NCI-H748 (cell line): Measurements from ENCODE around the gene SMOC2.
"Not testable (repeated sequence)": the region's sequence is repeated elsewhere in the genome, so short reads cannot be mapped to it uniquely, and the experiment has no call there.

Source experiments
- DNase-seq: peaks from one replicate; lab custom pipeline; 2025; ENCODE audit not compliant: unreplicated experiment; lab: John Stamatoyannopoulos, UW

The SMOC2 gene

GRCh38 chr6:168537540-168537884 lies 96.5 kb downstream of the SMOC2 start:
- DNase-seq, result no peak

- not testable (repeated sequence) for DNase-seq
Measured at GRCh38 chr6:168538188-168538891, 97.4 kb downstream of the SMOC2 start.

GRCh38 chr6:168538892-168539811 lies 98.2 kb downstream of the SMOC2 start:
- no peak for DNase-seq

GRCh38 chr6:168540713-168541291 lies 99.8 kb downstream of the SMOC2 start:
- DNase-seq, result no peak

- no peak for DNase-seq
Measured at GRCh38 chr6:168541307-168541706, 100.3 kb downstream of the SMOC2 start.

- DNase-seq, result no peak
Measured at GRCh38 chr6:168542301-168542700, 101.3 kb downstream of the SMOC2 start.

GRCh38 chr6:168545428-168545827 lies 104.4 kb downstream of the SMOC2 start:
- no peak for DNase-seq

GRCh38 chr6:168546151-168546550 lies 105.2 kb downstream of the SMOC2 start:
- no peak for DNase-seq

- DNase-seq, result no peak
Measured at GRCh38 chr6:168546730-168547129, 105.7 kb downstream of the SMOC2 start.

- DNase-seq, result no peak
Measured at GRCh38 chr6:168550326-168550725, 109.3 kb downstream of the SMOC2 start.

GRCh38 chr6:168554472-168554871 lies 113.5 kb downstream of the SMOC2 start:
- no peak for DNase-seq

GRCh38 chr6:168554898-168555617 lies 114.1 kb downstream of the SMOC2 start:
- no peak for DNase-seq

- DNase-seq, result no peak
Measured at GRCh38 chr6:168555618-168556273, 114.8 kb downstream of the SMOC2 start.

- DNase-seq, result no peak
Measured at GRCh38 chr6:168557512-168557911, 116.5 kb downstream of the SMOC2 start.

GRCh38 chr6:168558686-168559085 lies 117.7 kb downstream of the SMOC2 start:
- no peak for DNase-seq

- DNase-seq, result no peak
Measured at GRCh38 chr6:168559574-168560098, 118.7 kb downstream of the SMOC2 start.

GRCh38 chr6:168560126-168560525 lies 119.1 kb downstream of the SMOC2 start:
- no peak for DNase-seq

GRCh38 chr6:168562576-168563151 lies 121.7 kb downstream of the SMOC2 start:
- DNase-seq, result no peak

GRCh38 chr6:168563656-168564055 lies 122.7 kb downstream of the SMOC2 start:
- no peak for DNase-seq

GRCh38 chr6:168565112-168565511 lies 124.1 kb downstream of the SMOC2 start:
- DNase-seq, result no peak
